CD4-positive, alpha-beta memory T cell (primary cell): ENCODE data around the gene AFAP1L1. TPM values are rescaled to one million over a fixed set of nuclear protein-coding genes. Genes with fewer than 3 reads are reported as not detected.

ENCODE experiments used
- CTCF ChIA-PET: fragments of 350-600 bp; sonication (Branson Sonifier 250); formaldehyde crosslinking; loops from one replicate; lab custom pipeline; 2021; ENCODE audit warnings: inconsistent platforms; ENCODE audit not compliant: partially characterized antibody; lab: Charles Lee
- POLR2A ChIA-PET: fragments of 350-600 bp; sonication (Branson Sonifier 250); formaldehyde crosslinking; loops from one replicate; lab custom pipeline; 2021; ENCODE audit not compliant: partially characterized antibody; lab: Charles Lee
- DNase-seq, 5 donors: peaks; one replicate each; pipeline versions ENCODE4 v3.0.0 to v3.0.0-alpha.2; 2020 to 2022; ENCODE audit warnings: mixed read lengths in 1 of 5
- H3K27ac ChIP-seq: one replicate; pipeline ENCODE4 v1.7.0; 2013; ENCODE audit warnings: low read depth, low read length
- H3K27me3 ChIP-seq: 2 replicates; pipeline ENCODE4 v1.7.0; 2013; ENCODE audit warnings: mild to moderate bottlenecking, low read length, moderate library complexity; ENCODE audit not compliant: insufficient read depth
- H3K36me3 ChIP-seq: 2 replicates; pipeline ENCODE4 v1.7.0; 2013; ENCODE audit warnings: mild to moderate bottlenecking, low read length, moderate library complexity; ENCODE audit not compliant: insufficient read depth
- H3K4me1 ChIP-seq: 2 replicates; pipeline ENCODE4 v1.7.0; 2013; ENCODE audit warnings: mild to moderate bottlenecking, low read length, moderate library complexity; ENCODE audit not compliant: insufficient read depth
- H3K4me3 ChIP-seq, 2 donors: one replicate each; pipeline ENCODE4 v1.7.0; 2013; ENCODE audit warnings: low read length in 2 of 2, mild to moderate bottlenecking in 1 of 2
- H3K9me3 ChIP-seq, 2 donors: one replicate each; pipeline ENCODE4 v1.7.0; 2013; ENCODE audit warnings: low read length in 2 of 2, control low read depth in 1 of 2; ENCODE audit not compliant: control insufficient read depth in 1 of 2
- H3K27ac Mint-ChIP-seq, 7 donors: one replicate each; pipeline ENCODE4 v1.8.0; 2020 to 2021; ENCODE audit warnings: mixed read lengths in 7 of 7, mild to moderate bottlenecking in 6 of 7, inconsistent platforms in 3 of 7, moderate library complexity in 3 of 7
- H3K27me3 Mint-ChIP-seq, 2 donors: one replicate each; pipeline ENCODE4 v1.8.0; 2020 to 2021; ENCODE audit warnings: mixed read lengths in 2 of 2
- H3K36me3 Mint-ChIP-seq, 2 donors: one replicate each; pipeline ENCODE4 v1.8.0; 2020 to 2021; ENCODE audit warnings: mixed read lengths in 2 of 2, inconsistent platforms in 1 of 2, mild to moderate bottlenecking in 1 of 2
- H3K4me1 Mint-ChIP-seq, 4 donors: one replicate each; pipeline ENCODE4 v1.8.0; 2020 to 2021; ENCODE audit warnings: mixed read lengths in 4 of 4, mild to moderate bottlenecking in 1 of 4
- H3K4me3 Mint-ChIP-seq, 8 donors: one replicate each; pipeline ENCODE4 v1.8.0; 2020 to 2021; ENCODE audit warnings: mixed read lengths in 8 of 8, mild to moderate bottlenecking in 7 of 8, moderate library complexity in 6 of 8, inconsistent platforms in 3 of 8
- H3K9me3 Mint-ChIP-seq, 8 donors: one replicate each; pipeline ENCODE4 v1.8.0; 2020 to 2021; ENCODE audit warnings: mixed read lengths in 8 of 8, mild to moderate bottlenecking in 5 of 8, inconsistent platforms in 3 of 8, moderate library complexity in 1 of 8
- intact Hi-C: fragments of 100-400 bp; cut with micrococcal nuclease; formaldehyde crosslinking; loops from one replicate; pipeline ENCODE4 v1.15.1; 2023
- polyA plus RNA-seq, 2 donors: library from polyadenylated mRNA; unstranded; fragments of 300-500 nt; fragmentation: Illumina TruSeq; gene quantifications; one replicate each; pipeline ENCODE4 v1.2.3, GENCODE V29; 2021
- total RNA-seq, 2 experiments: library from RNA; stranded (reverse); gene quantifications; one replicate each; pipeline ENCODE4 v1.2.3, GENCODE V29; 2021

Gene AFAP1L1
- total and polyA plus RNA-seq, 4 experiments from 2014 or later: not detected

- Mint-ChIP-seq H3K36me3 (peaks cover 7 to 10% of the 10 kb centered on the region in 2 donors), H3K9me3 (peaks cover 0 to 1% (median 0%) of the 10 kb centered on the region in 8 donors), H3K27ac (no peak overlapping the region), H3K4me1 (peaks cover 11 to 24% (median 18%) of the 10 kb centered on the region in 4 donors), H3K4me3 (no peak overlapping the region), H3K27me3 (no peaks in the 10 kb centered on the region)
- CTCF ChIA-PET: interaction anchor here (0.6 to 12.8 kb wide), 27 partner anchors 9 to 247 kb away, joined by 3 to 564 read pairs (median 4); partner anchors contain the start of genes ABLIM3, GRPEL2 and PCYOX1L
- no peaks in the 10 kb centered on the region for H3K9me3 ChIP-seq
- no peaks in the 10 kb centered on the region for H3K36me3 ChIP-seq
- H3K4me3 ChIP-seq: no peak overlapping the region
- peaks cover 8% of the 10 kb centered on the region for H3K4me1 ChIP-seq
- no peak overlapping the region for H3K27ac ChIP-seq
- no peaks in the 10 kb centered on the region for H3K27me3 ChIP-seq
- POLR2A ChIA-PET: interaction anchor here (1.1 to 1.5 kb wide), 6 partner anchors 12 to 68 kb away, joined by 3 to 9 read pairs (median 4); partner anchors contain the start of gene GRPEL2
- intact Hi-C loops: loop anchor here (5.0 kb wide), 1 partner anchor 60 kb away; no protein-coding TSS in a partner anchor
- DNase-seq: no peak
These were observed 100.6 kb downstream of the AFAP1L1 start for GRCh38 chr5:149372076-149372795.

- H3K4me1 ChIP-seq: peaks cover 1% of the 10 kb centered on the region
- CTCF ChIA-PET: interaction anchor here (0.9 to 12.8 kb wide), 12 partner anchors 9 to 232 kb away, joined by 3 to 564 read pairs (median 5); partner anchors contain the start of genes ABLIM3, GRPEL2 and PCYOX1L
- no peak overlapping the region for H3K4me3 ChIP-seq
- no peak for DNase-seq
- H3K27me3 Mint-ChIP-seq: no peaks in the 10 kb centered on the region
- H3K36me3 Mint-ChIP-seq: peaks cover 4 to 5% of the 10 kb centered on the region in 2 donors
- no peaks in the 10 kb centered on the region for H3K9me3 Mint-ChIP-seq
- POLR2A ChIA-PET: interaction anchor here (0.7 to 1.1 kb wide), 2 partner anchors 12 to 179 kb away, joined by 3 read pairs; no protein-coding TSS in a partner anchor
- no peak overlapping the region for H3K27ac ChIP-seq
- H3K36me3 ChIP-seq: no peaks in the 10 kb centered on the region
- no peak overlapping the region for H3K4me3 Mint-ChIP-seq
- H3K4me1 Mint-ChIP-seq: peaks cover 7 to 17% (median 12%) of the 10 kb centered on the region in 4 donors
- no peaks in the 10 kb centered on the region for H3K27me3 ChIP-seq
- H3K9me3 ChIP-seq: no peaks in the 10 kb centered on the region
- no peak overlapping the region for H3K27ac Mint-ChIP-seq
- intact Hi-C loops: loop anchor here (5.0 kb wide), 1 partner anchor 59 kb away; no protein-coding TSS in a partner anchor
These were observed 101.3 kb downstream of the AFAP1L1 start for GRCh38 chr5:149372932-149373331.

DNA sequence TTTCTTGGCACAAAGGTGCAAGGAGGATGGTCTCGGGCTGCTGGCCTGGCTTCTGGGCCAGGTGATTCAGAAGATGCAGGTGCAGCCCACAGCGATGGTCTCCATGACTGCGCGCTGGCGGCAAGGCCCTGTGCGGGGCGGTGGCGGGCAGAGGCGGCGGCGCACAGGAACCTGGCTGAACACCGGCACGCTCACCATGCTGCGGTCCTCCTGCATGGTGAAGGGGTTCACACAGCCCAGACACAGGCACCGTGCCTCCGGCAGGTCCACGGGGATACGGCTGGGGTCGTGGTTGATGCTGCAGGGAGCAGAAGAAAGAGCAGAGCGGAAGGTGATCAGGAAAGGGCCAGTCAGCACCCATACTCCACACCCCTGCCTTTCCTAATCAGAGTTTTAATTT is 102.6 kb downstream of the AFAP1L1 start:
- ChIA-PET POLR2A (no interaction called here), CTCF (interaction anchor here (1.5 to 12.8 kb wide), 4 partner anchors 10 to 59 kb away, joined by 5 to 564 read pairs (median 172); partner anchors contain the start of genes GRPEL2 and PCYOX1L)
- Histone ChIP-seq H3K4me1 (no peaks in the 10 kb centered on the region), H3K27me3 (no peaks in the 10 kb centered on the region), H3K36me3 (no peaks in the 10 kb centered on the region), H3K4me3 (no peak overlapping the region), H3K9me3 (no peaks in the 10 kb centered on the region), H3K27ac (no peak overlapping the region)
- Mint-ChIP-seq H3K9me3 (no peaks in the 10 kb centered on the region), H3K27ac (no peak overlapping the region), H3K27me3 (no peaks in the 10 kb centered on the region), H3K36me3 (peaks cover 0 to 4% of the 10 kb centered on the region in 2 donors), H3K4me1 (peaks cover 3 to 7% (median 5%) of the 10 kb centered on the region in 4 donors), H3K4me3 (no peak overlapping the region)
- intact Hi-C loops: loop anchor here (5.0 kb wide), 1 partner anchor 58 kb away; no protein-coding TSS in a partner anchor
- no peak for DNase-seq

DNA sequence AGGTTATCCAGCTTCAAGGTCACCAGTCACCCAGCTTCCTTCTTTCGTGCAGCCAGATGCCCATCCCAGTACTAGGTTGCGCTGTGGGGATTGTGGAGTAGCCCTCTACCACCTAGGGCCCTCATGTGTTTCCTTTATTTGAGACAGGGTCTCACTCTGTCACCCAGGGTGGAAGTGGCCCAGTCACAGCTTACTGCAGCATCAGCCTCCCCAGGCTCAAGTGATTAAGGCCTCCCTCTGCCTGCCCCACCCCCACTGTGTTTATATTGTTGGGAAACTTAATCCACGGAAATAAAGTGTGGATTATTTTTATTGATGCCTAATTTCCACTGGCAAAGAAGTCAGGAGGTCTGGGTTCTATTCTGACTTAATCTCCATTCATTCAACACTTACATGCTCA is 103.1 kb downstream of the AFAP1L1 start:
- H3K9me3 Mint-ChIP-seq: no peaks in the 10 kb centered on the region
- Histone ChIP-seq H3K27me3 (no peaks in the 10 kb centered on the region), H3K9me3 (no peaks in the 10 kb centered on the region), H3K36me3 (no peaks in the 10 kb centered on the region), H3K27ac (no peak overlapping the region), H3K4me3 (no peak overlapping the region), H3K4me1 (no peaks in the 10 kb centered on the region)
- peaks cover 0 to 4% of the 10 kb centered on the region in 2 donors for H3K36me3 Mint-ChIP-seq
- peaks cover 3 to 7% (median 5%) of the 10 kb centered on the region in 4 donors for H3K4me1 Mint-ChIP-seq
- H3K4me3 Mint-ChIP-seq: no peak overlapping the region
- H3K27me3 Mint-ChIP-seq: no peaks in the 10 kb centered on the region
- DNase-seq: no peak
- intact Hi-C loops: loop anchor here (5.0 kb wide), 1 partner anchor 58 kb away; no protein-coding TSS in a partner anchor
- H3K27ac Mint-ChIP-seq: no peak overlapping the region
- ChIA-PET CTCF (interaction anchor here (0.7 to 12.8 kb wide), 7 partner anchors 23 to 60 kb away, joined by 3 to 564 read pairs (median 5); partner anchors contain the start of genes GRPEL2 and PCYOX1L), POLR2A (no interaction called here)

GRCh38 chr5:149375434-149375833 is 103.8 kb downstream of the AFAP1L1 start:
- intact Hi-C loops: no loop called here
- no peak for DNase-seq

DNA sequence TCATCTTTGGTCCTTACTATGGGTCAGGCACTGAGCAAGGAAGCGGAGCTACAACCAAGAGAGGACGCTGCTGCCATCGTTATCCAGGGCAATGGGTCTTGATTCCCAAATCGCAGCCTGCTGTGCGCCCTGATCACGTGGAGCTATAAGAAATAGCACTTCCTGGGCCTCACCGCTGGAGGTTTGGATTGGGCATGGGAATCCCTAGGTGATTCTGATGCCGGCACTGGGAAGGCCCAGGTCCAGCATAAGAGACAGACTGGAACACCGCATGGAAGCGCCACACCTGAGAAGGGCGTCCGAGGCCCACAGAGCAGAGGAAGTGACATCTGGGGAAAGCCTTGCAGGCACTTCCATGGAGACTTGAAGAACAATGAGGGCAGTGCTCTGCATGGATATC is 104.4 kb downstream of the AFAP1L1 start:
- peaks cover 0 to 4% of the 10 kb centered on the region in 2 donors for H3K36me3 Mint-ChIP-seq
- Histone ChIP-seq H3K27me3 (no peaks in the 10 kb centered on the region), H3K4me3 (no peak overlapping the region), H3K9me3 (no peaks in the 10 kb centered on the region), H3K27ac (no peak overlapping the region), H3K4me1 (no peaks in the 10 kb centered on the region), H3K36me3 (no peaks in the 10 kb centered on the region)
- CTCF ChIA-PET: interaction anchor here (0.8 to 12.5 kb wide), 6 partner anchors 9 to 555 kb away, joined by 3 to 337 read pairs (median 8); partner anchors contain the start of genes GRPEL2 and PCYOX1L
- peak overlapping the region in 1 of 7 donors; percentile 11 for H3K27ac Mint-ChIP-seq
- peaks cover 3 to 6% (median 5%) of the 10 kb centered on the region in 4 donors for H3K4me1 Mint-ChIP-seq
- DNase-seq: no peak
- intact Hi-C loops: no loop called here
- no peak overlapping the region for H3K4me3 Mint-ChIP-seq
- H3K27me3 Mint-ChIP-seq: peaks cover 0 to 2% of the 10 kb centered on the region in 2 donors
- POLR2A ChIA-PET: interaction anchor here (0.6 kb wide), 1 partner anchor 30 kb away, joined by 3 read pairs; no protein-coding TSS in a partner anchor
- H3K9me3 Mint-ChIP-seq: no peaks in the 10 kb centered on the region

More at GRCh38 chr5:149375434-149375833, 103.8 kb downstream of the AFAP1L1 start:
- Histone ChIP-seq H3K9me3 (no peaks in the 10 kb centered on the region), H3K4me1 (no peaks in the 10 kb centered on the region), H3K27ac (no peak overlapping the region), H3K36me3 (no peaks in the 10 kb centered on the region), H3K27me3 (no peaks in the 10 kb centered on the region), H3K4me3 (no peak overlapping the region)
- ChIA-PET POLR2A (interaction anchor here (0.6 kb wide), 1 partner anchor 29 kb away, joined by 3 read pairs; no protein-coding TSS in a partner anchor), CTCF (interaction anchor here (0.7 to 12.5 kb wide), 9 partner anchors 8 to 554 kb away, joined by 3 to 337 read pairs (median 5); partner anchors contain the start of genes GRPEL2 and PCYOX1L)
- H3K27ac Mint-ChIP-seq: no peak overlapping the region
- no peak overlapping the region for H3K4me3 Mint-ChIP-seq
- H3K27me3 Mint-ChIP-seq: peaks cover 0 to under 1% of the 10 kb centered on the region in 2 donors
- H3K9me3 Mint-ChIP-seq: no peaks in the 10 kb centered on the region
- peaks cover 0 to 4% of the 10 kb centered on the region in 2 donors for H3K36me3 Mint-ChIP-seq
- peaks cover 3 to 7% (median 5%) of the 10 kb centered on the region in 4 donors for H3K4me1 Mint-ChIP-seq
